T-helper 1 cell treated with Interleukin-12 subunit alpha and Interleukin-12 subunit beta and Interleukin-4 antibody, amounts not matched to agents 30 μg/mL and 1 μg/mL, for 36 hours (primary cell): ENCODE measurements around the gene ACTN1.

Source experiments
- H3K27ac Mint-ChIP-seq: one replicate; pipeline ENCODE4 v1.8.0; 2021; ENCODE audit warnings: mild to moderate bottlenecking, mixed read lengths
- H3K27me3 Mint-ChIP-seq: one replicate; pipeline ENCODE4 v1.8.0; 2021; ENCODE audit warnings: low read depth, mixed read lengths
- H3K36me3 Mint-ChIP-seq: one replicate; pipeline ENCODE4 v1.8.0; 2021; ENCODE audit warnings: low read depth, mixed read lengths
- H3K4me1 Mint-ChIP-seq: one replicate; pipeline ENCODE4 v1.8.0; 2021; ENCODE audit warnings: low read depth, mixed read lengths
- H3K4me3 Mint-ChIP-seq: one replicate; pipeline ENCODE4 v1.8.0; 2021; ENCODE audit warnings: mild to moderate bottlenecking, moderate library complexity, mixed read lengths
- H3K9me3 Mint-ChIP-seq: one replicate; pipeline ENCODE4 v1.8.0; 2021; ENCODE audit warnings: mixed read lengths

Gene ACTN1

GRCh38 chr14:68955164-68955850 lies 23.8 kb downstream of the ACTN1 start:
- H3K27me3 Mint-ChIP-seq, result no peaks in the 10 kb centered on the region
- H3K9me3 Mint-ChIP-seq, result no peaks in the 10 kb centered on the region
- H3K4me1 Mint-ChIP-seq, result peaks cover 11% of the 10 kb centered on the region
- no peak overlapping the region for H3K4me3 Mint-ChIP-seq
- no peak overlapping the region for H3K27ac Mint-ChIP-seq
- no peaks in the 10 kb centered on the region for H3K36me3 Mint-ChIP-seq

GRCh38 chr14:68953196-68953555 lies 25.9 kb downstream of the ACTN1 start:
- Mint-ChIP-seq H3K27ac (no peak overlapping the region), H3K27me3 (no peaks in the 10 kb centered on the region), H3K9me3 (no peaks in the 10 kb centered on the region), H3K36me3 (no peaks in the 10 kb centered on the region), H3K4me1 (peaks cover 10% of the 10 kb centered on the region), H3K4me3 (no peak overlapping the region)

DNA sequence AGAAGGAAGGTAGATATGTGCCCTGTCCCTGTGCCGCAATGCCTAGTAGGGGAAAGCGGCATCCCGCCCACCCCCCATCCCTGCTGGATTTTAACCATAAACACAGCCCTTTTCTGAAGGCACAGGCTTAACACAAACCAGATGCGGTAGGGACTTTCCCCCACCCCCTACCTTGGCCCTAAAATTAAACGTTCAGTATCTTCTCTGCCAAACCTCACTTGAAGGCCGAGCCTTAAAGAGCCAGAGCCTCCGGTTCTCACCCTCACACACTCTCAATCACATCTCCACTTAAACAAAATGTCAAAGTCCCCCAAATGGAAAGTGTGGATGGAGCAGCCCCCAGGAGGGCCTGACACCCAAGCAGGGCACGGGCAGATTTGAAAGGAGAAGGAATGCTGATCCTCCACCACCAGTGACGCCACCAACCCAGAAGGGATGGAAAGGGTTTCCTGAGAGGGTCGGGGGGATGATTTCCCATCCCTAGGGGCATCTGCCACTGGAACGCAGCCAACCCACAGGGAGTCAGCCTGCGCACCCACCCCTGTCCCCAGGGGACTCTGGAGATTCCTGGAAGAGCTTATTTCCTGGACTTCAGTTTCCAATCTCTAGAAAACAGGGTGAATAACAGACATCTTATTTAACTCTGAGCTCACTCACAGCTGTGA lies 26.4 kb downstream of the ACTN1 start:
- Mint-ChIP-seq H3K36me3 (no peaks in the 10 kb centered on the region), H3K27me3 (no peaks in the 10 kb centered on the region), H3K27ac (no peak overlapping the region), H3K4me1 (peaks cover 10% of the 10 kb centered on the region), H3K4me3 (no peak overlapping the region), H3K9me3 (no peaks in the 10 kb centered on the region)

DNA sequence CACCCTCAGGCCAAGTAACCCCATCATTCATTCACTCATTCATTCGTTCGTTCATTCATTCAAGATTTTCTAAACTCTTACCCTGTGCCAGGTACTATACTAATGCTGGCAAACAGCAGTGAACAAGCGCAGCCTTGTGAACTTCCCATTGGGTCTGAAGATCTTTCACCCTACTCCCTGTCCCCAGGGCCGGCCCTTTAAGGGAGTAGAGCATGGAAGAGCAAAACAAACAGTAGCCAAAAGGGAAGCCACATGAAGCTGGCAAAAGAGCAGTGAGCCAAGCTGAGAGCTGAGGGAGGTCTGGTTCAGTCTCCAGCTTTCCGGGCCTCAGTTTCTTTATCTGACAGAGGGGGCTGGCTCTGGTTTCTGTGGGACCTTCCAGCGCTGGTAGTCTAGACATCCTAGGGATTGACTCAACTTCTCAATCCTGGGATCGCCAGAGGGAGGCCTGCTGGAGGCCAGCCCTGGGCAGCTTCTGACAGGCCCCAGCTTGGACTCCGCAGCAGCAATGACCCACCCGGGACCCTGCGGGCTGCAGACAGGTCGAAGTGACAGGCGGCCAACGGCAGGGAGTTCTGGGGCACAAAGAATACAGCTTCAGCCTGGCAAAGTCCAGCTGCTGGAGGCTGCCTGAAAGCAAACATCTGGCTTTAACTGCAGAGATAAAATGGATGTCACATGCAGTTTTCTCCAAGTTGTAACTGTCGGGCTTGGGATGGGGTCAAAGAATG lies 27.1 kb downstream of the ACTN1 start:
- Mint-ChIP-seq H3K27me3 (no peaks in the 10 kb centered on the region), H3K4me3 (no peak overlapping the region), H3K36me3 (no peaks in the 10 kb centered on the region), H3K4me1 (peaks cover 10% of the 10 kb centered on the region), H3K27ac (no peak overlapping the region), H3K9me3 (no peaks in the 10 kb centered on the region)

- H3K27ac Mint-ChIP-seq, result no peak overlapping the region
- H3K4me1 Mint-ChIP-seq, result peaks cover 10% of the 10 kb centered on the region
- H3K9me3 Mint-ChIP-seq, result no peaks in the 10 kb centered on the region
- no peaks in the 10 kb centered on the region for H3K27me3 Mint-ChIP-seq
- no peak overlapping the region for H3K4me3 Mint-ChIP-seq
- H3K36me3 Mint-ChIP-seq, result no peaks in the 10 kb centered on the region
Observed at GRCh38 chr14:68951035-68951797, 27.9 kb downstream of the ACTN1 start.

- Mint-ChIP-seq H3K4me3 (no peak overlapping the region), H3K9me3 (no peaks in the 10 kb centered on the region), H3K27ac (no peak overlapping the region), H3K36me3 (no peaks in the 10 kb centered on the region), H3K27me3 (no peaks in the 10 kb centered on the region), H3K4me1 (peaks cover 13% of the 10 kb centered on the region)
Observed at GRCh38 chr14:68950111-68950510, 29.0 kb downstream of the ACTN1 start.

DNA sequence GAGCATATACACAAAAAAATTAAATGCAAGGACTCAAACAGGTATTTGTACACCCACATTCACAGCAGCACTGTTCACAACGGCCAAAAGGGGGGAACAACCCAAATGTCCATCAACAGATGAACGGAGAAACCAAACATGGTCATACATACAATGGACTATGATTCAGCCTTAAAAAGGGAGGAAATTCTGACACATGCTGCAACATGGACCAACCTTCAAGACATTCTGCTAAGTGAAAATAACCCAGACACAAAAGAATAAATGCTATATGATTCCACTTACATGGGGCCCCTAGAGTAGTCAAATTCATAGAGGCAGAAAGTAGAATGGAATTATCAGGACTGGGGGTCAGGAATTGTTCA lies 29.5 kb downstream of the ACTN1 start:
- no peaks in the 10 kb centered on the region for H3K27me3 Mint-ChIP-seq
- H3K4me3 Mint-ChIP-seq, result no peak overlapping the region
- H3K27ac Mint-ChIP-seq, result no peak overlapping the region
- H3K9me3 Mint-ChIP-seq, result no peaks in the 10 kb centered on the region
- peaks cover 14% of the 10 kb centered on the region for H3K4me1 Mint-ChIP-seq
- H3K36me3 Mint-ChIP-seq, result no peaks in the 10 kb centered on the region

- no peak overlapping the region for H3K4me3 Mint-ChIP-seq
- H3K27me3 Mint-ChIP-seq, result no peaks in the 10 kb centered on the region
- H3K27ac Mint-ChIP-seq, result no peak overlapping the region
- H3K9me3 Mint-ChIP-seq, result no peaks in the 10 kb centered on the region
- peaks cover 14% of the 10 kb centered on the region for H3K4me1 Mint-ChIP-seq
- no peaks in the 10 kb centered on the region for H3K36me3 Mint-ChIP-seq
Observed at GRCh38 chr14:68948686-68949600, 30.2 kb downstream of the ACTN1 start.

DNA sequence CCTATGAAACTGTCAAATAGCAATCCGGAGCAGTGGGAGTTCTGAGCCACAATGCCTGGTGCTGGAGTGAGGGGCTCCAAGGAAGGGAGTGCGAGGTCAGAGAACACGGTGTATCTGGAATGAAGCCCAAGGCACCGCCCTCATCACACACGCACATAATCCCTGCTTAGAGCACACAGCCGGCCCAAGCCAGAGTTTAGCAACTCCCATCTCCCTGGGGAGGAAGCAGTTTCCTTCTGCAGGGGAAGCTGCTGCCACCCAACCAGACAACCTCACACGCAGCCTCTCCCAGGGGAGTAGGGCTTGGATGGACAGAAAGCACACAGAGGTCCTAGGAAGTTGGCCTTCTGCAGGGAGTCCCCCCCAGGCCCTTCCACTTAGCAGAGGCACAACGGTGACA lies 31.3 kb downstream of the ACTN1 start:
- Mint-ChIP-seq H3K4me1 (peaks cover 11% of the 10 kb centered on the region), H3K36me3 (no peaks in the 10 kb centered on the region), H3K27me3 (no peaks in the 10 kb centered on the region), H3K4me3 (no peak overlapping the region), H3K9me3 (no peaks in the 10 kb centered on the region), H3K27ac (no peak overlapping the region)

DNA sequence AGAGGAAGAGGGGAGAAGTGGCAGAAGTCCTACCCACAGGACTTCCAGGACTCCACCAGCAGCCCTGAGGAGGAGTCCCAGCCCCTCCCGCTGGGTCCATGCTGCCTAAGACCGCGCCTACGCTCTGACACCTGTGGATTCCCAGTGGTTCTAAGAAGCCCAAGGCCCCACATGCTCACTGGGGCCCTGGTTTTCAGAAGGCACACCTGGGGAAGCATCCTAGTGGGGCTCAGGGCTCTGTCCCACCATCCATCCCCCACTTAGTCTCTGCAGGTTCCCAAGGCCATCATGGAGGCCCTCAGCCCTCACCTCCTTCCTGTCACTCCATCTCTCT lies 32.6 kb downstream of the ACTN1 start:
- H3K9me3 Mint-ChIP-seq, result no peaks in the 10 kb centered on the region
- no peak overlapping the region for H3K4me3 Mint-ChIP-seq
- peaks cover 9% of the 10 kb centered on the region for H3K4me1 Mint-ChIP-seq
- no peaks in the 10 kb centered on the region for H3K36me3 Mint-ChIP-seq
- H3K27ac Mint-ChIP-seq, result no peak overlapping the region
- H3K27me3 Mint-ChIP-seq, result no peaks in the 10 kb centered on the region

- Mint-ChIP-seq H3K27me3 (no peaks in the 10 kb centered on the region), H3K4me1 (peaks cover 9% of the 10 kb centered on the region), H3K9me3 (no peaks in the 10 kb centered on the region), H3K36me3 (no peaks in the 10 kb centered on the region), H3K27ac (no peak overlapping the region), H3K4me3 (no peak overlapping the region)
Observed at GRCh38 chr14:68945585-68946488, 33.3 kb downstream of the ACTN1 start.

GRCh38 chr14:68945190-68945584 lies 33.9 kb downstream of the ACTN1 start:
- Mint-ChIP-seq H3K9me3 (no peaks in the 10 kb centered on the region), H3K4me1 (peaks cover 9% of the 10 kb centered on the region), H3K36me3 (no peaks in the 10 kb centered on the region), H3K27me3 (no peaks in the 10 kb centered on the region), H3K4me3 (no peak overlapping the region), H3K27ac (no peak overlapping the region)

DNA sequence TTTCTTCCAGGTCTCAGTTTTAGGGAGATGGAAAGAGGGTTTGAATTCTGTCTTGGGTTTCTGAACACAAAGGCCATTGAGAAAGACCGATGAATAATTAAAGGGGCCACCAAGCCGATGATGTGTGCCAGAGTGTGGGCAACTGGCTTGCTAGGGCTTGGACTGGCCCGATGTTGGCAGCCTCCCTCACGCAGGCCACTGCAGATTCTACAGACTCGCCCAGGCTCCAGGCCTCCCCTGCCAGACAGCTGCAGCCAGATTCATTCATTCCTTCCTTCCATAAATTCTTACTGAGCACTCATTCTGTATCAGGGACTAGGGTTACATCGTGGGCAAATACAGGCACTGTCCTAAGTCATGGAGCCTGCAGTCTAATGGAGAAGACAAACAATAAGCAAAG lies 34.9 kb downstream of the ACTN1 start:
- no peaks in the 10 kb centered on the region for H3K36me3 Mint-ChIP-seq
- H3K27me3 Mint-ChIP-seq, result no peaks in the 10 kb centered on the region
- no peaks in the 10 kb centered on the region for H3K9me3 Mint-ChIP-seq
- no peak overlapping the region for H3K4me3 Mint-ChIP-seq
- H3K4me1 Mint-ChIP-seq, result peaks cover 6% of the 10 kb centered on the region
- no peak overlapping the region for H3K27ac Mint-ChIP-seq
